ENCODE results near the gene ZCWPW1. TPM values are rescaled to one million over a fixed set of nuclear protein-coding genes. Genes with fewer than 3 reads are reported as not detected.

The ZCWPW1 gene
- total and polyA plus RNA-seq, 4 donors = 5.1 to 12.2 (median 6.4) TPM

DNA sequence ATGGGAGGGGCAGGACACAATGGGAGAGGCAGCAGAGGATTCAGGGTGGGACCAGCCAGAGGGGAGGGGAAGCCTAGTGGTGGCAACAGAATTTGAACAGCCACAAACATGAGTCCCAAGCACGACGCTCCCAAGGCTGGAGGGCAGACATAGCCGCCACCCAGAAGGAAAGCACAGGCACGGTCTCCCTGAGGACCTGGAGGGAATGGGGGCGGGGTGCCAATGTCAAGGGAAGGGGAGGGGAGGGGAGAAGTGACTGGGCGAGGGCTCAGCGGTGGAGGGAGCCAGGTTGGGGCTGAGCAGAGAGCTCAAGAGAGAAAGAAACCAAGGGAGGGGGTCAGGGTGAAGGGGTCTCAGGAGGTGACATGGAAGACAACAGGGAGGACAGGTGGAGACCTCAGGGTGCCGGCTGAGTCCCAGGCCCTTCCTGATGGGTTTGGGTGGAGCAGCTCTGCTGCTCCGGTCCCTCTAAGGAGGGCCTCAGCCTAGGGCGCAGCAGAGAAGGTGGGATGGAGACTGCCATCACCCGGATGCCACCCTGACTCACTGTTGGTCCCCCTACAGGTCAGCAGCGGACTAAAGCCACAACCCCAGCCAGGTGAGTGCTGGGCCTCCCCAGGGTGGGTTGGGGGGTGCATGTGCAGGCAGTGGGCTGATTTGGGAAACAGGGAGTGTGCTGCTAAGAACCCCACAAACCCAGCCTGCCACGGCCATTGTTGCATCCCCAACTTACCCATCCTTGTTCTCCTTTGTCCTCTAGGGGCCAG is 31.0 kb downstream of the ZCWPW1 start:
- Histone ChIP-seq H3K9ac (ENCODE audit: insufficient read depth in 1 of 2, low read length in 2 of 2) (no peak overlapping the region), H3K4me1 (ENCODE audit: control insufficient read depth in 5 of 5, insufficient read depth in 5 of 5, low read length in 5 of 5) (no peaks in the 10 kb centered on the region), H3K4me3 (no peak overlapping the region), H3K9me3 (ENCODE audit: control insufficient read depth in 4 of 4, insufficient read depth in 3 of 4, low read length in 3 of 4) (peaks cover 0 to 1% (median 0%) of the 10 kb centered on the region in 4 donors), H3K27me3 (ENCODE audit: control insufficient read depth in 3 of 3, insufficient read depth in 3 of 3, low read length in 2 of 3) (no peaks in the 10 kb centered on the region), H3K36me3 (ENCODE audit: control insufficient read depth in 4 of 4, insufficient read depth in 4 of 4, low read length in 4 of 4) (peaks cover 0 to 2% (median 0%) of the 10 kb centered on the region in 4 donors), H3K27ac (ENCODE audit: low read depth in 1 of 2, low read length in 1 of 2) (no peak overlapping the region)
- DNase-seq = no peak
- WGBS, 2 donors = 56 to 67% methylated on average over 13 of the region's 13 CpGs
- no peak for ATAC-seq (ENCODE audit: insufficient read depth, low FRiP score)
- TF ChIP-seq, protein P1, sequence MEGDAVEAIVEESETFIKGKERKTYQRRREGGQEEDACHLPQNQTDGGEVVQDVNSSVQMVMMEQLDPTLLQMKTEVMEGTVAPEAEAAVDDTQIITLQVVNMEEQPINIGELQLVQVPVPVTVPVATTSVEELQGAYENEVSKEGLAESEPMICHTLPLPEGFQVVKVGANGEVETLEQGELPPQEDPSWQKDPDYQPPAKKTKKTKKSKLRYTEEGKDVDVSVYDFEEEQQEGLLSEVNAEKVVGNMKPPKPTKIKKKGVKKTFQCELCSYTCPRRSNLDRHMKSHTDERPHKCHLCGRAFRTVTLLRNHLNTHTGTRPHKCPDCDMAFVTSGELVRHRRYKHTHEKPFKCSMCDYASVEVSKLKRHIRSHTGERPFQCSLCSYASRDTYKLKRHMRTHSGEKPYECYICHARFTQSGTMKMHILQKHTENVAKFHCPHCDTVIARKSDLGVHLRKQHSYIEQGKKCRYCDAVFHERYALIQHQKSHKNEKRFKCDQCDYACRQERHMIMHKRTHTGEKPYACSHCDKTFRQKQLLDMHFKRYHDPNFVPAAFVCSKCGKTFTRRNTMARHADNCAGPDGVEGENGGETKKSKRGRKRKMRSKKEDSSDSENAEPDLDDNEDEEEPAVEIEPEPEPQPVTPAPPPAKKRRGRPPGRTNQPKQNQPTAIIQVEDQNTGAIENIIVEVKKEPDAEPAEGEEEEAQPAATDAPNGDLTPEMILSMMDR (IDR thresholded peaks at IDR 0.05; ENCODE audit: control extremely low read depth, extremely low read depth) = no peak

DNA sequence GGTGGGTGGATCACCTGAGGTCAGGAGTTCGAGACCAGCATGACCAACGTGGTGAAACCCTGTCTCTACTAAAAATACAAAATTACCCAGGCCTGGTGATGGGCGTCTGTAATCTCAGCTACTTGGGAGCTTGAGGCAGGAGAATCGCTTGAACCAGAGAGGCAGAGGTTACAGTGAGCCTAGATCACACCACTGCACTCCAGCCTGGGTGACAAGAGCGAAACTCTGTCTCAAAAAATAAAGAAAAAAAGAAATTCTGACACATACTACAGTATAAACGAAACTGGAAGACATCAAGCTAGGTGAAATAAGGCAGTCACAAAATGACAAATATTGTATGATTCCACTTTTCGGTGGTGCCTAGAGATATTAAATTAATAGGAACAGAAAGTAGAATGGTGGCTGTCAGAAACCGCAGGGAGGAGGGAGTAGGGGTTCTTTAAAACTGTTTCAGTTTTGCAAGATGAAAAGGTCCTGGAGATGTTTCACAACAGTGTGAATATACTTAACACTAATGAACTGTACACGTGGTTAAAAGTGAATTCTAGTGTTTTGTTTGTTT is 32.0 kb downstream of the ZCWPW1 start:
- WGBS, 2 donors = 51 to 55% methylated on average over 9 of the region's 9 CpGs
- no peak overlapping the region for H3K9ac ChIP-seq (ENCODE audit: insufficient read depth in 1 of 2, low read length in 2 of 2)

DNA sequence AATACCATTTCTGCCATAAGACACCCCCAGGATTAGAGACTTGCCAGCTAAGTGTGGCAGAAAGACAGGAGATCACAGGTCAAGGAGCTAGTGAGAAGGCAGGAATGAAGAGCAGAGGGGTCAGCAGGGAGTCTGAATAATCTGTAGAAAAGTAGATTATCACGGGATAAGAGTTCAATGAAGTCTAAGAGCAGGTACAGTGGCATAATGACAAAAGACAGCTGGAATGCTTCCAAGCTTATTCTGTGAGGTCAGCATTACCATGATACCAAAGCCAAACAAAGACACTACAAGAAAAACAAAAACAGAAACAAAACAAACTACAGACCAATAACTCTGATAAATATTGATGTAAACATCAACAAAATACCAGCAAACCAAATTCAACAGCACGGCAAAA is 34.4 kb downstream of the ZCWPW1 start:
- H3K4me1 ChIP-seq (ENCODE audit: control insufficient read depth in 5 of 5, insufficient read depth in 5 of 5, low read length in 5 of 5) = no peaks in the 10 kb centered on the region
- no peaks in the 10 kb centered on the region for H3K36me3 ChIP-seq (ENCODE audit: control insufficient read depth in 4 of 4, insufficient read depth in 4 of 4, low read length in 4 of 4)
- H3K27me3 ChIP-seq (ENCODE audit: control insufficient read depth in 3 of 3, insufficient read depth in 3 of 3, low read length in 2 of 3) = peaks cover 0 to 3% (median 0%) of the 10 kb centered on the region in 3 donors
- H3K4me3 ChIP-seq = no peak overlapping the region
- TF ChIP-seq, protein P1 (IDR thresholded peaks at IDR 0.05; ENCODE audit: control extremely low read depth, extremely low read depth) = no peak
- 74 to 76% methylated on average over 2 of the region's 2 CpGs for WGBS, 2 donors
- no peaks in the 10 kb centered on the region for H3K9me3 ChIP-seq (ENCODE audit: control insufficient read depth in 4 of 4, insufficient read depth in 3 of 4, low read length in 3 of 4)
- ATAC-seq (ENCODE audit: insufficient read depth, low FRiP score) (no peak), DNase-seq (no peak)
- no peak overlapping the region for H3K27ac ChIP-seq (ENCODE audit: low read depth in 1 of 2, low read length in 1 of 2)
- no peak overlapping the region for H3K9ac ChIP-seq (ENCODE audit: insufficient read depth in 1 of 2, low read length in 2 of 2)

More for the DNA sequence above, 32.0 kb downstream of the ZCWPW1 start:
- H3K4me1 ChIP-seq (ENCODE audit: control insufficient read depth in 5 of 5, insufficient read depth in 5 of 5, low read length in 5 of 5) = no peaks in the 10 kb centered on the region
- no peaks in the 10 kb centered on the region for H3K36me3 ChIP-seq (ENCODE audit: control insufficient read depth in 4 of 4, insufficient read depth in 4 of 4, low read length in 4 of 4)
- peaks cover 0 to 1% (median 0%) of the 10 kb centered on the region in 4 donors for H3K9me3 ChIP-seq (ENCODE audit: control insufficient read depth in 4 of 4, insufficient read depth in 3 of 4, low read length in 3 of 4)
- no peak overlapping the region for H3K27ac ChIP-seq (ENCODE audit: low read depth in 1 of 2, low read length in 1 of 2)
- no peak for DNase-seq
- no peak for ATAC-seq (ENCODE audit: insufficient read depth, low FRiP score)
- TF ChIP-seq, protein P1 (IDR thresholded peaks at IDR 0.05; ENCODE audit: control extremely low read depth, extremely low read depth) = no peak
- no peak overlapping the region for H3K4me3 ChIP-seq
- H3K27me3 ChIP-seq (ENCODE audit: control insufficient read depth in 3 of 3, insufficient read depth in 3 of 3, low read length in 2 of 3) = no peaks in the 10 kb centered on the region

Data from lung (tissue), 12 donors.